Measurements from ENCODE around the gene EPB41. TPM values are rescaled to one million over a fixed set of nuclear protein-coding genes. Genes with fewer than 3 reads are reported as not detected.

EPB41 gene
- polyA plus RNA-seq, 2 of the 4 experiments (the other 2 are of a cell fraction) = 4.9 to 12.8 TPM

- ChIA-PET CTCF (interaction anchor here (0.9 to 1.3 kb wide), 7 partner anchors 12 to 252 kb away, joined by 3 to 9 read pairs (median 3); no protein-coding TSS in a partner anchor), POLR2A (interaction anchor here (1.4 kb wide), 1 partner anchor 58 kb away, joined by 8 read pairs; the partner anchor contains the start of gene SRSF4)
- Histone ChIP-seq H3K27ac (peak overlapping the region; percentile 86 to 94), H3K4me2 (peak overlapping the region; percentile 97), H3K4me1 (no peaks in the 10 kb centered on the region), H3K9me3 (no peaks in the 10 kb centered on the region), H3K4me3 (peak overlapping the region; percentile 83)
- TF ChIP-seq TFCP2L1 (CRISPR knock-in tag; IDR thresholded peaks at IDR 0.05) = no peak
- TF ChIP-seq PHF8 (IDR thresholded peaks at IDR 0.05; ENCODE audit: borderline replicate concordance, low read depth) = no peak
- TF ChIP-seq HES2 (IDR thresholded peaks at IDR 0.05) = no peak
- no peak for TF ChIP-seq HOXB5 (CRISPR knock-in tag; IDR thresholded peaks at IDR 0.05)
- no peak for TF ChIP-seq HOXA7 (CRISPR knock-in tag; IDR thresholded peaks at IDR 0.05)
- no peak for TF ChIP-seq POLR2AphosphoS2 (conservative IDR thresholded peaks at IDR 0.05; ENCODE audit: low read length)
- TF ChIP-seq JUN (IDR thresholded peaks at IDR 0.05) = no peak
- TF ChIP-seq SREBF2 (IDR thresholded peaks at IDR 0.05) = no peak
- TF ChIP-seq REST (IDR thresholded peaks at IDR 0.05) = no peak
- TF ChIP-seq ZNF302 (CRISPR knock-in tag; IDR thresholded peaks at IDR 0.05) = no peak
- ATAC-seq = no peak
- WGBS (ENCODE audit: missing lambda C conversion rate) = 77% methylated on average over 18 of the region's 70 CpGs
- FAIRE-seq = no peak
- no peak for DNase-seq (ENCODE audit: low read depth in 1 of 2, low spot score in 1 of 2)
These were observed 208.9 kb downstream of the EPB41 start for GRCh38 chr1:29123053-29123886.

GRCh38 chr1:29123887-29124365, 209.6 kb downstream of the EPB41 start, which contains the start of gene TMEM200B:
Gene TMEM200B (minus strand): TSS chr1:29123903. CDS start chr1:29121828, 2,075 bp downstream.
- H3K4me2 ChIP-seq = peak within 1 kb of the TSS; percentile 97
- POLR2A ChIA-PET = interaction anchor here (1.4 kb wide), 1 partner anchor 58 kb away, joined by 8 read pairs; the partner anchor contains the start of gene SRSF4
- CTCF ChIA-PET = interaction anchor here (0.7 to 1.3 kb wide), 8 partner anchors 15 to 600 kb away, joined by 3 to 9 read pairs (median 3); no protein-coding TSS in a partner anchor
- DNase-seq (ENCODE audit: low read depth in 1 of 2, low spot score in 1 of 2) (no peak), ATAC-seq (peak; percentile 32 to 53; a peak in 5 of 6 replicates), FAIRE-seq (no peak)
- H3K4me3 ChIP-seq = peak within 1 kb of the TSS; percentile 83
- no peaks in the 10 kb centered on the region for H3K4me1 ChIP-seq
- peak within 1 kb of the TSS; percentile 86 to 94 for H3K27ac ChIP-seq
- TF ChIP-seq MAZ (IDR thresholded peaks at IDR 0.05; ENCODE audit: borderline replicate concordance, low read depth, low read length) (no peak), KDM1A (IDR thresholded peaks at IDR 0.05; ENCODE audit: low read depth) (peak; percentile 56; the same call in 1 of the 2 replicates), HEYL (CRISPR knock-in tag; IDR thresholded peaks at IDR 0.05) (no peak), ZFP36 (IDR thresholded peaks at IDR 0.05; ENCODE audit: borderline replicate concordance, partially characterized antibody) (peak; percentile 41), CHD4 (IDR thresholded peaks at IDR 0.05; ENCODE audit: borderline replicate concordance) (peak; percentile 47; the same call in 1 of the 2 replicates)
- no peaks in the 10 kb centered on the region for H3K9me3 ChIP-seq
- WGBS (ENCODE audit: missing lambda C conversion rate) = 4% methylated on average over 15 of the region's 46 CpGs

Measured in A549 (cell line).